Left renal cortex interstitium (tissue), 4 donors: ENCODE measurements around the gene IFT52. TPM values are rescaled to one million over a fixed set of nuclear protein-coding genes. Genes with fewer than 3 reads are reported as not detected.
A peak's percentile ranks its signal among the peaks of the same experiment; 100 is the strongest.
"Not testable (repeated sequence)": the region's sequence is repeated elsewhere in the genome, so short reads cannot be mapped to it uniquely, and the experiment has no call there.

ENCODE experiments used
- DNase-seq, 4 donors: peaks; one replicate each; pipeline ENCODE4 v3.0.0-alpha.2; 2013; ENCODE audit warnings: low read depth in 4 of 4, low spot score in 2 of 4, missing footprints in 1 of 4
- polyA plus RNA-seq, 4 donors: library from polyadenylated mRNA; unstranded; fragments of 120-200 nt; gene quantifications; one replicate each; pipeline ENCODE4 v1.2.1, GENCODE V29; 2013; ENCODE audit not compliant: insufficient read length in 4 of 4

The IFT52 gene
- polyA plus RNA-seq, 4 donors, result 62.8 to 86.2 (median 73.8) TPM

DNA sequence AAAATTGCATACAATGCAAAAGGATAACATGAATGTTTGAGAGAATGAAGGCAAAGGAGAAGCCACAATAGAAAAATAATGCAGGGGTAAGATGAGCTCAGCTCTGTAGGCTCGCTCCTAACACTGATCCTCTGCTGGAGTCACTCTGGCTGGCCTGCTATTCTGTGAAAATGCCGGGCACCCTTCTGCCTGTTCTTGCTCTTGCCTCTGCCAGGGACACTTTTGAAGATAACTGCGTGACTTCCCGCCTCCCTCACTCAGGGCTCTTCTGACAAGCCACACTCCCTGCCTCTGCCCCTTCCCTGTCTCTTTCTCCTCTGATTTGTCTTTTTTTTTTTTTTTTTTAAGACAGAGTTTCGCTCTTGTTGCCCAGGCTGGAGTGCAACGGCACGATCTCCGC lies 40.9 kb downstream of the IFT52 start:
- DNase-seq, result no peak

DNA sequence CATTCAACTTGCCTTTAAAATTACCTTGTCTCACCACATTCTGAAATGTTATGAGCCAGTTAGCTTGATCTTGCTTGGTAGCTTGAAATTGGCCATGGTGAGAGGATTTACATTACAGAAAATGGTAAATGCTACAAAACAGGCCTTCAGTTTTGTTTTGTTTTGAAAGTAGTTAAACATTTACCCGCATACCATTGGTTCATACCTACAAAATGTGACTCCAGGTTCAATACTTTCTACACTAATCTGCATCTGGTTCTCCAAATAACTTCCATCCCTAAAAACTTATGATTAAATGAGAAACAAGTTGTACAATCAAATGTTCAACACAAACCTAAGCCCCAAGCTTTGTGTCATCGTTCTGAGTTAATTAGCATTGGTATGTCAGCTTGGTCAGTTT lies 45.7 kb downstream of the IFT52 start:
- DNase-seq, result no peak

DNA sequence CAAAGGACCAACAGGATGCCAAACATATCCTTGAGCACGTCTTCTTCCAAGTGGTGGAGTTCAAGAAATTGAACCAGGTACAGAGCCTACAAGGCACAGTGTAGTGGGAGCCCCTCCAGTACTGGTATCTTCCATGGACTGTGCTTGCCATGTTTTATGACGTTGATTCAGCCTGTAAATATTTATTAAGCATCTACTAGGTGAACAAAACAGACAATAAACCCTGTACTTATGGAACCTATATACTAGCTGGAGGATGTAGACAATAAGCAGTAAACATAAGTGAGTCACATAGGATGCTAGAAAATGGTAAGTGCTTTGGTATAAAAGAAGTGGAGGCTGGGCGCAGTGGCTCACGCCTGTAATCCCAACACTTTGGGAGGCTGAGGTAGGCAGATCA lies 51.8 kb downstream of the IFT52 start:
- DNase-seq, result no peak

DNA sequence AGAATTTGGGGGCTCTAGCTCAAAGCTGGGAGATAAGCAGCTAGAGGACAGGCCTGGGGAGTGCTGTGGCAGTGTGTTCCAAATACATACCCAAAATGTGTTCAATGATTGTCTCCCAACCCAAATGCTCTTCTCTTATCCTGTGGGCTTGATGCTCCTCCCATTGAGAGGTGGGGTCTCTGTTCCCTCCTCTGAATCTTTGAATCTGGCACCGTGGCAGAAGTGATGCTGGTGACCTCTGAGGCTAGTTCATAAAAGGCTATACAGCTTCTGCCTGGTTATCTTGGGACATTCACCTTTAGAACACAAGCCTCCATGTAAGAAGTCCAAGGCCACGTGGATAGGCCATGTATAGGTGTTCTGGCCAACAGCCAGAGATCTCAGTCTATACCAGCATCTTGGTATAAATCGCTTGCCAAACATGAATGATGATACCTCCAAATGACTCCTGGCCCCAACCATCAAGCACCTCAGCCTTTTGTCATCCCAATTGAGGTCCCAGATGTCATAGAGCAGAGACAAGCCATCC lies 60.3 kb downstream of the IFT52 start:
- DNase-seq, result no peak

DNA sequence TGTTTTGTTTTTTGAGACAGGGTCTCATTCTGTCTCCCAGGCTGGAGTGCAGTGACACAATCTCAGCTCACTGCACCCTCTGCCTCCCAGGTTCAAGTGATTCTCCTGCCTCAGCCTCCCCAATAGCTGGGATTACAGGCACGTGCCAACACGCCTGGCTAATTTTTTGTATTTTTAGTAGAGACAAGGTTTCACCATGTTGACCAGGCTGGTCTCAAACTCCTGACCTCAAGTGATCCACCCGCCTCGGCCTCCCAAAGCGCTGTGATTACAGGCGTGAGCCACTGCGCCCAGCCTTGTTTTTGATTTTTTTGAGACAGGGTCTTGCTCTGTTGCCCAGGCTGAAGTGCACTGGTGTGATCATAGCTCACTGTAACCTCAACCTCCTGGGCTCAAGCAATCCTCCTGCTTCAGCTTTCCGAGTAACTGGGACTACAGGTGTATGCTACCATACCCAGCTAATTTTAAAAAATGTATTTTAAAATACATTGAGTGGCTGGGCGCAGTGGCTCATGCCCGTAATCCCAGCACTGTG lies 61.0 kb downstream of the IFT52 start:
- not testable (repeated sequence) for DNase-seq

DNA sequence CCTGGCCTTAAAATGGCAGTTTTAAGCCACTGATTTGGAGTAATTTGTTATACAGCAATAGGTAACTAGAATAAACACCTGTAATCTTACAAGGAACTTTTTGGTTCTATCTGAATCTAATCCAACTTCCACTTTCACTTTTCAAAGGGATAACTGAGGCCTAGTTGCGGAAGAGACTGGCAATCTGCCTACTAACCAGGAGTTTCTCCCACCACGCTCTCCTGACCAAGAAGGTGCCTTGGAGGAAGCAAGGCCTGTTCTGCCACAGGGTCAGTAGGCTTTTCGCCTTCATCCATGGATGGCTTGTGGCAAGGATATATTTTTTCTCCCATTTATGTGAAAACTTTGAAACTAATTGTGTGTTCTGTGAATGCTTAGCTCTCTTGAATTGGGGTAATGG lies 63.2 kb downstream of the IFT52 start:
- DNase-seq, result no peak

DNA sequence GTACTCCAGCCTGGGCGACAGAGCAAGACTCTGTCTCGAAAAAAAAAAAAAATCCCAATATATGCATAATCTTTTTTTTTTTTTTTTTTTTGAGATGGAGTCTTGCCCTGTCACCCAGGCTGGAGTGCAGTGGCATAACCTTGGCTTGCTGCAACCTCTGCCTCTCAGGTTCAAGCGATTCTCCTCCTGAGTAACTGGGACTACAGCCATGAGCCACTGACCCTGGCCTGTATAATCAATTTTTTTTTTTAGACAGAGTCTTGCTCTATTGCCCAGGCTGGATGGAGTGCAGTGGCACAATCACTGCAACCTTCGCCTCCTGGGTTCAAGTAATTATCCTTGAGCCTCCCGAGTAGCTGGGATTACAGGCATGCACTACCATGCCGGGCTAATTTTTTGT lies 64.4 kb downstream of the IFT52 start:
- not testable (repeated sequence) for DNase-seq

DNA sequence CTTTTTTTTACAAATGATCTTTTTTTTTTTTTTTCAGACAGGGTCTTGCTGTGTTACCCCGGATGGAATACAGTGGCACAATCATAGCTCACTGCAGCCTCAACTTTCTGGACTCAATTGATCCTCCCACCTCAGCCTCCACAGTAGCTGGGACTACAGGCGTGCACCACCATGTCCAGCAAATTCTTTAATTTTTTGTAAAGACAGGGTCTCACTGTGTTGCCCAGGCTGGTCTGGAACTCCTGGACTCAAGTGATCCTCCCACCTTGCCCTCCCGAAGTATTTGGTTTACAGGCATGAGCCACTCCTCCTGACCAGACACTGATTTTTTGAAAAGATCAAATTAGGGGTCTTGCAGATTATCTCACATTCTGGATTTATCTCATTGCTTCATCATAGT lies 65.2 kb downstream of the IFT52 start:
- DNase-seq, result no peak

DNA sequence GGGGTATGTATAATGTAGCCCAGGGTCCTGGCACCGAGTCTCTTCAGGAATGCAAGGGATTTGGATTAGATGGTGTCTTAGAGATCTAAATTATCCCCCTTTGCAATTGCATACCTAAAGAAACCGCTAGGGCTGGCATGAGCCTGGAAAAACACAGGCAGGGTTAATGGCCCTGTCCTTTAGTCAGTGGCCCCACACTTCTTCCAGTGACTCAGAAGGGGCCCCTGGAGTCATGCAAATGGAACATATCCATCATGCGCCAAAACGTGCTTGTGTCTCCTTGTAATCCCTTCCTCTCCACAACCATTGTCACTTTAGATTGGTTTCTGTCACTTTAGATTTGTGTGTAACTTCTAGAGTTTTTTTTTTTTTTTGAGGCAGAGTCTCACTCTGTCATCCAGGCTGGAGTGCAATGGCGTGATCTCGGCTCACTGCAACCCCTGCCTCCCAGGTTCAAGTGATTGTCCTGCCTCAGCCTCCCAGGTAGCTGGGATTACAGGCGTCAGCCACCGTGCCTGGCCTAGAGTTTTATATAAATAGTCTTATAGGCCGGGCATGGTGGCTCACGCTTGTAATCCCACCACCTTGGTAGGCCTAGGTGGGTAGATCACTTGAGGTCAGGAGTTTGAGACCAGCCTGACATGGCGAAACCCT lies 67.5 kb downstream of the IFT52 start:
- no peak for DNase-seq

DNA sequence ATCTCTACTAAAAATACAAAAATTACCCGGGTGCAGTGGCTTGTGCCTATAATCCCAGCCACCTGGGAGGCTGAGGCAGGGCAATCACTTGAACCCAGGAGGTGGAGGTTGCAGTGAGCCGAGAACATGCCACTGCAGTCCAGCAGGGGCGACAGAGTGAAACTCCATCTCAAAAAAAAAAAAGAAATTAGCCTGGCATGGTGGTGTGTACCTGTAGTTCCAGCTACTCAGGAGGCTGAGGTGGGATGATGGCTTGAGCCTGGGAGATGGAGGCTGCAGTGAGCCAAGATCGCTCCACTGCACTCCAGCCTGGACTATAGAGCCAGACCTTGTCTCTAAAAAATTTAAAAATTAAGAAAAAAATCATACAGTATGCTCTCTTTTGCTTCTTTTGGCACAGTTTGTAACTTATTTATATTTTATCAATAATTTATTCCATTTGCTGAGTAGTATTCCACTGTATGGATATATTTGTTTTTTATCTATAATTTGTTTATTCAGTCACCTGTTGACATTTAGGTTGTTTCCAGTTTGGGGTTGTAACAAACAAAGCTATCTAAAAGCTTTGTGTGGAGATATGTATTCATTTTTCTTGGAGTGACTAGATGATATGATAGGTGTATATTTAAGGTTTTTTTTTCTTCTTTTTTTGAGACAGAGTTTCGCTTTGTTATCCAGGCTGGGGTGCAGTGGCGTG lies 68.1 kb downstream of the IFT52 start:
- DNase-seq, result no peak

DNA sequence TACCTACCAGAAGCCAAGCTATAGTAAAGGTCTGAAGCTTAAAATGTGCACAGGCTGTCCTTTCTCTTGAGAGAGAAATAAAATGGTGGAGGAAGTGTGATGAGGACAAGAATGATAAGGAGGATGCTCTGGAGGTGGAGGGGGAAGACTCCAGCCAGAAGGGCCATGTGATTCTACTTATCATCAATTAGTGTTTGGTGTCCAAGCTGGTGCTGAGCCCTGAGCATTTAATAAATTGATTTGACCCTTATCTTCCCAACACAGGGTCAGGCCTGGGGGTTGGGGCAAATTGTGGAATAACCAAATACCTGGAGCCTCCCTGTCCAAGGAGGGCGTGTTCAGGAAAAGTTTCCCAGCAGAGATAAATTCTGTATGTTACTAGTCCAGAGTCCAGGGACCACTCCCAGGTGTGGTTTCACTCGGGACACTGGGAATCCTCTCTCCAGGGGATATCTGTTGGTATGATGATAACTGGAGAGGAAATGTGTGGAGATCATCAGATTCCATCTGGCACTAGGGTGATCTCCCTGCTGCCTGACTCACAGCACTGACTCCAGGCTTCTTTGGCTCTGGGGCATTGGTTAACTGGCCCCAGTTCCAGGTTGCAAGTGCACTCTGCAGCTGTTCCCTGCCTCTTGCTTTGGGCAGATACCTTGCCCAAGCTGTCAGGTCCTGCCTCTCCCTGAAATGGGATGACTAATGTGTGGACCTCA lies 72.4 kb downstream of the IFT52 start:
- DNase-seq, result no peak

DNA sequence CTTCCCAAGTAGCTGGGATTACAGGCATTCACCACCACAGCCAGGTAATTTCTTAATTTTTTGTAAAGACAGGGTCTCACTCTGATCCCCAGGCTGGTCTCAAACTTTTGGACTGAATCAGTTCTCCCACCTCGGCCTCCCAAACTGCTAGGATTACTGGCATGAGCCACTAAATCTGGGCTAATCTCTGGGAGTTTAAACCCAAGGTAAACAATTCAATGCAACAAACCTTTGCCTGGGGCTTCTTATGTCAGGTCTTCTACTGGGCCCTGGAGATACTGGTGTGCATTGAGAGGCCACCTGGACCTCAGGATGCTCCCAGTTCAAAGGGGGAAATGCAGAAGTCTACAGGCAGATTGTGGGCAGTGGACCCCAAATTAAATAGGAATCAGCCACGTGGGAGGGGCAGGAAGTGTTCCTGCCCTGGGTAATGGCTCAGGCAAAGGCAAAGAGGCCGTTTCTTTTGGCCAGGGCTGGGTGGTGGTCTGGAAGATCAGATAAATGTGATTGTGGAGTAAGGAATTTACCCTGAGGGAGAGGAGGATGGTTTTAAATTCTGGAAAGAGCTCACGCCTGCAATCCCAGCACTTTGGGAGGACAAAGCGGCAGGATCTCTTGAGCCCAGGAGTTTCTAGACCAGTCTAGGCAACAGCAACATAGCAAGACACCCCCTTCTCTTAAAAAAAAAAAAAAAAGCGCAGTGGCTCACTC lies 74.9 kb downstream of the IFT52 start:
- DNase-seq, result no peak

DNA sequence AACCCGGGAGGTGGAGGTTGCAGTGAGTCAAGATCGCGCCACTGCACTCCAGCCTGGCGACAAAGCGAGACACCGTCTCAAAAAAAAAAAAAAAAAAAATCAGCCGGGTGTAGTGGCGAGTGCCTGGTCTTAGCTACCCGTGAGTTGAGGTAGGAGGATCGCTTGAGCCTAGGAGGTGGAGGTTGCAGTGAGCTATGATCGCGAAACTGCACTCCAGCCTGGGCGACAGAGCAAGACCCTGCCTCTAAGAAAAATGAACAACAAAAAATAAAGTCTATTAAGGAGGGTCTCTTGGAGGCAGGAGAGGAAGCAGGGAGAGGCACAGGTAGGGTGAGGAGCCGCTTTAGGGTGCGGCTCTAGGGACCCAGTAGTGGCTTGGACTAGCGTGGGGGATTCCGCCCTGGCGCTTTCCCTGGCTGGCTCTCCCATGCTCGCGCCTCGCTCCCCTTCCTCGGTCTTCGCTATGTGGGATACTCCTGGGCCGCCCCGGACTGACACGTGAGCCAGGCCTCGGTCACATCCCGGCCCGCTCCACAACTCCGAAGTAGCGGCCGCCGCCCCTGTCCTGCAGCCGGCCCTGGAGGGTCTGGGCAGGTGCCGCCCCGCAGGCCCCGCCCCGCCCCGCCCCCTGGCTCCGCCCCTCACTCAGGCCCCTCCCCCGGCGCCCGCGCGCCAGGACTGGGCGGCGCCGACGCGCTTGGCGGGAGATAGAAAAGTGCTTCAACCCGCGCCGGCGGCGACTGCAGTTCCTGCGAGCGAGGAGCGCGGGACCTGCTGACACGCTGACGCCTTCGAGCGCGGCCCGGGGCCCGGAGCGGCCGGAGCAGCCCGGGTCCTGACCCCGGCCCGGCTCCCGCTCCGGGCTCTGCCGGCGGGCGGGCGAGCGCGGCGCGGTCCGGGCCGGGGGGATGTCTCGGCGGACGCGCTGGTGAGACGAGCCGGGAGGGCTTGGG lies 75.9 kb downstream of the IFT52 start, which contains the start of gene MYBL2:
Gene MYBL2 (plus strand): TSS at position 739 of the 953 bp plus-strand sequence. CDS start 170 bp downstream, at position 909.
- DNase-seq, result peak in 1 of 4 donors; percentile 43

DNA sequence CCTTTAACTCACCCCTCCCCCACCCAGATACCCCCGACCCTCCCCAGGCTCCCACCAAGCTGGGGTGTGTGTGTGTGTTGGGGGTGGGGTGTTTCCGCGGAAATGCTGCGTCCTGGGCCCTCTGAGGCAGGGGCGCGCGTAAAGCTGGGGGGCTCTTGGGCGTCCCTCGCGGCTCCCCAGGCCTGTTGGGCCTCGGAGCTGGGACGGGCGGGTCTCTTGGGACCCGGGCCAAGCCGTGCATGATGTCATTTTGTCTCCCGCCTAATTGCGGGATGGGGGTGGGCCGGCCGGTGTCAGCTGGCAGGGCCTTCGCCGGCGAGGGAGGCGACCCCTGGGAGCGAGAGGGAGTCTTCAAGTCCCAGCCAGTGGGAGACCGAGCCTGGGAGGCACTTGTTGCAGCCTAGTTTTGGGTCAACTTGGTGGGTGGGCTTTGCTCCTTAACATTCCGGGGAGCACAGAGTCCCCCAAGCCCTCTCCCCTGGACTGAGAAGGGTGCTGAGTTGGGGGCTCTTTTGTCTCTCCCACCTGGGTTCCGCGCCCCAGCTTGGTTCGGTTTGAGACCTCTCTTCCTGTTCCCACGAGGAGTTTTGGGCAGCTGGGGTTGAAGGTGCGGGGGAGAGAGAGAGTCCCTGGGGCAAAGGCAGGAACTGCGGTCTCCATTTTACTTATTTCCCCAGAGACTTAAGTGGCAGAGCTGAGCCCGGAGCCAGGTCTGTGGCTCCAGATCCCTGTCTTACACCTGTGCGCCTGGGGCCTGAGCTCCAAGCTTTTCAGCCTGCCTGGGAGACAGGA lies 76.8 kb downstream of the IFT52 start:
- no peak for DNase-seq

DNA sequence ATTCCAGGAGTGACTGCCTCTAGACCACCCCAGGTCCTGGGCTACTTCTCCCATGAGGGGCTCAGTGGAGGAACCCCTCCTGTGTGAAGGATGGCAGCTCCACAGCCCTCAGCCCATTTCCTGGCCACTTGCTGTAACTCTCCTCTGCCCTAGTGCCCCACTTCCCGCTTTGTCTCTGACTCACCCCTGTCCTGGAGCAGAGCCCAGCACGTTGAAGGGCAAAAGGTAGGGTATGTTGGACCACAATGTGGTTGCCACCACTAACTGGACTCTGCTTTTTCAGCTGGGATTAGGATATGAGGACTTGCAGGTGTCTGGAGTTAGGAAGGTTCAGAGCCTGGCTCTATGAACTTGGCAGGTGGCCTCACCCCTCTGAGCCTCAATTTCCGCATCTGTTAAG lies 78.6 kb downstream of the IFT52 start:
- DNase-seq, result no peak

DNA sequence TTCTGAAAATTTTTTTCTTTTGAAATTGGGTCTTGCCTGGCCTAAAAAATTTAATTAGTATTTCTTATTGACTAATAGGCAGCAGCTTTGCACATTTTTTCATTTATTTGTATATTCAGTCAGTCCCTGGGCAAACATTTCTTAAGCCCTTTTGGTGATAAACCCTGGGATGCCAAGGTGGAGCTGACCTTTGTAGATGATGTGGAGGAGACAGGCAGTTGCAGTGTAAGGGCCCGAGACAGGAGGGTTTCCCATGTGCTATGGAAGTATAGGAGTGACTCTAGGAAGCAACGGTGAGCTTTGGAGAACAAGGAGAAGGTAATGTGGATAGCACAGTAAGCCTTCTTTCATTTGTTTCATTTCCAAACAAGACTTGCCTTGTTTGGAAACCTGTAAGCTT lies 79.7 kb downstream of the IFT52 start:
- no peak for DNase-seq

DNA sequence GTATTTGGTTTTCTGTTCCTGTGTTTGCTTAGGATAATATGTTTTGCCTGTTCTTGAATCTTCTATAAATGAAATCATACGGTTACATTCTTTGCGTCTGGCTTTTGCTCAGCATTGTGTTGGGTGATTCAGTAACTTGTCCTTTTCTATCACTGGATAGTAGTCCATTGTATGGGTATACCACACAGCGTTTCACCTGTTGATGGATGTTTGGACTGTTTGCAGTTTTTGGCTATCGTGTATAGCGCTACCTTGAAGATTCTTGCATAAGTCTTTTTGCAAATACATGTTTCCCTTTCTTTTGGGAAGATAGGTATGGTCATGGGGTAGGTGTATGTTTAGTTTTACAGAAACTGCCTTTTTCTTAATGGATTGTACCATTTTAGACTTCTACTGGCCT lies 85.6 kb downstream of the IFT52 start:
- DNase-seq, result no peak

DNA sequence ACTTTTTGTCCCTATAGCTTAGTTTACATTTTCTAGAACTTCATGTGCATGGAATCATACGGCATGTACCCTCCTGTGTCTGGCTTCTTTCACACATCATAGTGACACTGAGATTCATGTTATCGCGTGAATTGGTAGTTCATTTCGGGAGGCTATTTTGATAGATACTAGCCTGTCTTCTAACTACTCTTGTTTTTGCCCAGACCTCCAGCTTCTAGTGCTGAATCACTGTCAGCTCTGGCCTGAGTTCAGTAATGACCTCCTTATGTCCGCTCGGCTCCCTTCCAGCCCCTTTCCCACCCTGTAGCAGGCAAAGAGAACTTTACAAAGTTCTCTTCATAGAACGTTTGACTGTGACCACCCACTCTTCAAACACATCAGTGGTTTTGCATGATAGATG lies 90.2 kb downstream of the IFT52 start:
- no peak for DNase-seq

DNA sequence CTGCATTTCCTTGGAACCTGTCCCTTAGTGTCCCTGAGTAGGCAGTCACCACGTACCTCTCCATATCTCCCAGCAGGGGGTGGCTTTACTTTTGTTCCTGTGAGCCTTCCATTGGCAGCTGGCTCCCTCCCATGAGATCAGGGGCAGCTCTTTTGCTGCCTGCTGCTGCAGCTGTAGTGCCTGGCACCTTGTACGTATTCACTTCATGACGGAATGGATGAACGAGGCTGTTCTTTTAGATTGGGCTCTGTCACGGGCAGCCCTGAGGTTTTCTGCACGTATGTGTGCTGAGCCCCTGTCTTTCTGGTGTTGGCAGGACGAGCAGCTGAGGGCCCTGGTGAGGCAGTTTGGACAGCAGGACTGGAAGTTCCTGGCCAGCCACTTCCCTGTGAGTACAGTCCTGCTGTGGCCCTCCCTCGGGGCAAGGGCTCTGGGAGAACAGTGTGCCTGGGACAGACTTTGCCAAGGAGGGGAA lies 90.8 kb downstream of the IFT52 start:
- no peak for DNase-seq
